ENCODE data around the gene AIP. TPM values are rescaled to one million over a fixed set of nuclear protein-coding genes. Genes with fewer than 3 reads are reported as not detected.

The AIP gene
- total and polyA plus RNA-seq, 9 of the 15 experiments (the other 6 are each of a cell fraction or from before 2014, with no cell fraction given), result 5.2 to 92.5 (median 52.7) TPM

DNA sequence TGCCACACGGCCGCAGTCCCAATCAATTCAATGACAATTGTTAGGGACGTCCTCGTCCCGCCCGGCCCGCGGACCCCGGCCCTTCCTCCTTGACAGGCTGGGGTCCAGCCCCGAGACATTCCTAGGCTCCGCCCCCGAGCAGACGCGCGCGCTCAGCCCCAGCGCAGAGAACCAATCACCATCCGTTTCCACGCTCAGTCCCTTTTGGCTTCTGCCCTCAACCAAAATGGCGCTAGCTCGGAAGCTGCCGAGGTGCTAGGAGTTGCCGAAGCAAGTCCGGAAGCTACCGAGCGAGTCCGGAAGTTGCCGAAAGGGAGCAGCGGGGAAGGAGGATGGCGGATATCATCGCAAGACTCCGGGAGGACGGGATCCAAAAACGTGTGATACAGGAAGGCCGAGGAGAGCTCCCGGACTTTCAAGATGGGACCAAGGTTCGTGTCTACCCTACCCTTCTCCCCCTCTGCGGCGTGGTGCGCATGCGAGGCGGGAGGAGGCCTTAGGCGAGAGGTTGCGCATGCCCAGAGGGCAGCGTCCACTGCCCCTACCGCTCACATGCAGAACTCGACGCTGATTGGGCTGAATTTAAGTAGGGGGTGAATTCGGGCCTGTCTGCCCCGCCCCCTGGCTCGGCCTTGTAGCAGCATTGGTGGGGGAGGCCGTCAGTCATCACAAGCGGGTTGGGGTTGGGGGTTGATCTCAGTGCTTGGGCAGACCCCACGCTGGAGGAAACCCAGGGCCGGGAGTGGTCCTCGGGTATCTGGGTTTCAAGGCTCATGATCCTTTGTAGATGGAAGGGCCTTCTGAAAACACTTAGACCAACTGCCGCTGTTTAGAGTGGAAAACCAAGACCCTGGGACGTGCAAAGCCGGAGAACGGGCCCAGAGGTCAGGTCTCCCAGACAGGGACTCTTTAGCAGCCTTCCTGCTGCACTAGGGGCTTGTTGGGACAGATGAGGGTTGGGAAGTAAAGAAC, at the start of gene AIP (continued):
- TF ChIP-seq, protein P1, sequence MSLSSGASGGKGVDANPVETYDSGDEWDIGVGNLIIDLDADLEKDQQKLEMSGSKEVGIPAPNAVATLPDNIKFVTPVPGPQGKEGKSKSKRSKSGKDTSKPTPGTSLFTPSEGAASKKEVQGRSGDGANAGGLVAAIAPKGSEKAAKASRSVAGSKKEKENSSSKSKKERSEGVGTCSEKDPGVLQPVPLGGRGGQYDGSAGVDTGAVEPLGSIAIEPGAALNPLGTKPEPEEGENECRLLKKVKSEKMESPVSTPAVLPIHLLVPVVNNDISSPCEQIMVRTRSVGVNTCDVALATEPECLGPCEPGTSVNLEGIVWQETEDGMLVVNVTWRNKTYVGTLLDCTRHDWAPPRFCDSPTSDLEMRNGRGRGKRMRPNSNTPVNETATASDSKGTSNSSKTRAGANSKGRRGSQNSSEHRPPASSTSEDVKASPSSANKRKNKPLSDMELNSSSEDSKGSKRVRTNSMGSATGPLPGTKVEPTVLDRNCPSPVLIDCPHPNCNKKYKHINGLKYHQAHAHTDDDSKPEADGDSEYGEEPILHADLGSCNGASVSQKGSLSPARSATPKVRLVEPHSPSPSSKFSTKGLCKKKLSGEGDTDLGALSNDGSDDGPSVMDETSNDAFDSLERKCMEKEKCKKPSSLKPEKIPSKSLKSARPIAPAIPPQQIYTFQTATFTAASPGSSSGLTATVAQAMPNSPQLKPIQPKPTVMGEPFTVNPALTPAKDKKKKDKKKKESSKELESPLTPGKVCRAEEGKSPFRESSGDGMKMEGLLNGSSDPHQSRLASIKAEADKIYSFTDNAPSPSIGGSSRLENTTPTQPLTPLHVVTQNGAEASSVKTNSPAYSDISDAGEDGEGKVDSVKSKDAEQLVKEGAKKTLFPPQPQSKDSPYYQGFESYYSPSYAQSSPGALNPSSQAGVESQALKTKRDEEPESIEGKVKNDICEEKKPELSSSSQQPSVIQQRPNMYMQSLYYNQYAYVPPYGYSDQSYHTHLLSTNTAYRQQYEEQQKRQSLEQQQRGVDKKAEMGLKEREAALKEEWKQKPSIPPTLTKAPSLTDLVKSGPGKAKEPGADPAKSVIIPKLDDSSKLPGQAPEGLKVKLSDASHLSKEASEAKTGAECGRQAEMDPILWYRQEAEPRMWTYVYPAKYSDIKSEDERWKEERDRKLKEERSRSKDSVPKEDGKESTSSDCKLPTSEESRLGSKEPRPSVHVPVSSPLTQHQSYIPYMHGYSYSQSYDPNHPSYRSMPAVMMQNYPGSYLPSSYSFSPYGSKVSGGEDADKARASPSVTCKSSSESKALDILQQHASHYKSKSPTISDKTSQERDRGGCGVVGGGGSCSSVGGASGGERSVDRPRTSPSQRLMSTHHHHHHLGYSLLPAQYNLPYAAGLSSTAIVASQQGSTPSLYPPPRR (CRISPR knock-in tag; IDR thresholded peaks at IDR 0.05; ENCODE audit: borderline replicate concordance), result peak; percentile 97
- TF ChIP-seq KDM5B (IDR thresholded peaks at IDR 0.05; ENCODE audit: insufficient replicate concordance, low read depth, low read length) (peak; percentile 30), POLR3A (IDR thresholded peaks at IDR 0.05; ENCODE audit: borderline replicate concordance, extremely low read depth, insufficient read depth, insufficient read length) (no peak), PHF8 (IDR thresholded peaks at IDR 0.05; ENCODE audit: borderline replicate concordance, low read length) (peak; percentile 70; the same call in 1 of the 2 replicates), MTA3 (IDR thresholded peaks at IDR 0.05; ENCODE audit: borderline replicate concordance) (peak; percentile 65; the same call in 1 of the 2 replicates), TGIF2 (CRISPR knock-in tag; IDR thresholded peaks at IDR 0.05) (peak; percentile 87; the same call in 1 of the 2 replicates), GTF2F1 (IDR thresholded peaks at IDR 0.05; ENCODE audit: low read depth, low read length) (0 out of 2 replicates have a peak, but pooled peaks have one; percentile 40), POLR2G (IDR thresholded peaks at IDR 0.05; ENCODE audit: low read depth, low read length) (peak; percentile 84), ZNF79 (CRISPR knock-in tag; IDR thresholded peaks at IDR 0.05; ENCODE audit: low read depth) (no peak), ZNF589 (CRISPR knock-in tag; IDR thresholded peaks at IDR 0.05; ENCODE audit: low read depth) (no peak)
- TF ChIP-seq, protein P2, sequence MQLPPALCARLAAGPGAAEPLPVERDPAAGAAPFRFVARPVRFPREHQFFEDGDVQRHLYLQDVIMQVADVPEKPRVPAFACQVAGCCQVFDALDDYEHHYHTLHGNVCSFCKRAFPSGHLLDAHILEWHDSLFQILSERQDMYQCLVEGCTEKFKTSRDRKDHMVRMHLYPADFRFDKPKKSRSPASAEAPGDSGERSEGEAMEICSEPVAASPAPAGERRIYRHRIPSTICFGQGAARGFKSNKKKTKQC (CRISPR knock-in tag; IDR thresholded peaks at IDR 0.05), result peak; percentile 100
- TF ChIP-seq, protein P3, sequence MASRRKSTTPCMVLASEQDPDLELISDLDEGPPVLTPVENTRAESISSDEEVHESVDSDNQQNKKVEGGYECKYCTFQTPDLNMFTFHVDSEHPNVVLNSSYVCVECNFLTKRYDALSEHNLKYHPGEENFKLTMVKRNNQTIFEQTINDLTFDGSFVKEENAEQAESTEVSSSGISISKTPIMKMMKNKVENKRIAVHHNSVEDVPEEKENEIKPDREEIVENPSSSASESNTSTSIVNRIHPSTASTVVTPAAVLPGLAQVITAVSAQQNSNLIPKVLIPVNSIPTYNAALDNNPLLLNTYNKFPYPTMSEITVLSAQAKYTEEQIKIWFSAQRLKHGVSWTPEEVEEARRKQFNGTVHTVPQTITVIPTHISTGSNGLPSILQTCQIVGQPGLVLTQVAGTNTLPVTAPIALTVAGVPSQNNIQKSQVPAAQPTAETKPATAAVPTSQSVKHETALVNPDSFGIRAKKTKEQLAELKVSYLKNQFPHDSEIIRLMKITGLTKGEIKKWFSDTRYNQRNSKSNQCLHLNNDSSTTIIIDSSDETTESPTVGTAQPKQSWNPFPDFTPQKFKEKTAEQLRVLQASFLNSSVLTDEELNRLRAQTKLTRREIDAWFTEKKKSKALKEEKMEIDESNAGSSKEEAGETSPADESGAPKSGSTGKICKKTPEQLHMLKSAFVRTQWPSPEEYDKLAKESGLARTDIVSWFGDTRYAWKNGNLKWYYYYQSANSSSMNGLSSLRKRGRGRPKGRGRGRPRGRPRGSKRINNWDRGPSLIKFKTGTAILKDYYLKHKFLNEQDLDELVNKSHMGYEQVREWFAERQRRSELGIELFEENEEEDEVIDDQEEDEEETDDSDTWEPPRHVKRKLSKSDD (conservative IDR thresholded peaks at IDR 0.05; ENCODE audit: low read length), result no peak
- TF ChIP-seq, protein P4, sequence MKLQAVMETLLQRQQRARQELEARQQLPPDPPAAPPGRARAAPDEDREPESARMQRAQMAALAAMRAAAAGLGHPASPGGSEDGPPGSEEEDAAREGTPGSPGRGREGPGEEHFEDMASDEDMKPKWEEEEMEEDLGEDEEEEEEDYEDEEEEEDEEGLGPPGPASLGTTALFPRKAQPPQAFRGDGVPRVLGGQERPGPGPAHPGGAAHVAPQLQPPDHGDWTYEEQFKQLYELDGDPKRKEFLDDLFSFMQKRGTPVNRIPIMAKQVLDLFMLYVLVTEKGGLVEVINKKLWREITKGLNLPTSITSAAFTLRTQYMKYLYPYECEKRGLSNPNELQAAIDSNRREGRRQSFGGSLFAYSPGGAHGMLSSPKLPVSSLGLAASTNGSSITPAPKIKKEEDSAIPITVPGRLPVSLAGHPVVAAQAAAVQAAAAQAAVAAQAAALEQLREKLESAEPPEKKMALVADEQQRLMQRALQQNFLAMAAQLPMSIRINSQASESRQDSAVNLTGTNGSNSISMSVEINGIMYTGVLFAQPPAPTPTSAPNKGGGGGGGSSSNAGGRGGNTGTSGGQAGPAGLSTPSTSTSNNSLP (IDR thresholded peaks at IDR 0.05; ENCODE audit: borderline replicate concordance, low read depth, low read length), result no peak

Data from K562 (cell line).